Measurements from ENCODE around the gene ARPC5L. TPM values are rescaled to one million over a fixed set of nuclear protein-coding genes. Genes with fewer than 3 reads are reported as not detected.

The ARPC5L gene
- total RNA-seq, 1 experiment from 2014 or later = 47.2 TPM

DNA sequence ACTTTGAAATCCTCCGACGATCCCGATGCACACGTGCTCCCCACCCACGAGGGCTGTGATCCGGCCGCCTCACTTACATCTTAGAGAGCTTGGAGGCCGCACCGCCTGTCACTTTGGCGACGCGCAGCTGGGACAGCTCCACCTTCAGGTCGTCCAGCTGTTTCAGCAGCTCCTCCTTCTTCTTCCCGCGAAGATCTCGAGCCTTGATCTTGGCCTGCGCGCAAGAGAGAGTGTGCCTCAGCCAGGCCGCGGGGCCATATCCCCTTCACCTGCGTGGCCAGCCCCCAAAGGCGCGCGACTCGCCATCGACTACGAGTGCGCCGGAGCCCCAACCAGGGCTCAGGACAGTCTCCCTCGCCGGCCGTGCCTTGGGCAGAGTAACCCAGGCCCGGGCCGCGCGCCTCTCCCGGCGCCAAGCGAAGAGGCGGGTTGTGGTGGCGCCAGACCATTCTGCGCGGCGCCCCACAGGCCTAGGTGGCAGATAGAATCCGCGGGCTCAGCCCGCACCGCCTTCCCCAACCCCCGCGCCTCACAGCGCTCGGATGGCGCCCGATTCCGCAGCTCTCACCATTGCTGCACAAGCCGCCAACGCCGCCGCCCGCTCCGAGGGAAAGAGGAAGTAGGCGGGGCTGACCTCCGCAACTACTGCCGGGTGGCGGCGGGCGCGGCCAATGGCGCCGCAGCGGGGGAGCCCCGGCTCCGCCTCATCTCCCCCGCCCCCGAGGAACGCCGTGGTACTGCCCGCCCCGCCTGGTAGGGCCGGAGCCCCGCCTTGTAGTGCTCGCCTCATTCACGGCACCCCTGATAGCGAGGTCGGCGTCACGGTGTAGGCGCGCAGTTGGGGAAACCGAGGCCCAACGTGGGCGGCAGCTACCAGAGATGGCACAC, at the start of gene ARPC5L, which contains the start of gene RPL35 (continued):
- TF ChIP-seq FOXJ3 (CRISPR knock-in tag; IDR thresholded peaks at IDR 0.05; ENCODE audit: borderline replicate concordance) (no peak), RELA (CRISPR knock-in tag; IDR thresholded peaks at IDR 0.05; ENCODE audit: borderline replicate concordance) (peak; percentile 60; the same call in 1 of the 2 replicates), ATF1 (CRISPR knock-in tag; IDR thresholded peaks at IDR 0.05) (0 out of 2 replicates have a peak, but pooled peaks have one; percentile 16), MXD4 (CRISPR knock-in tag; IDR thresholded peaks at IDR 0.05; ENCODE audit: borderline replicate concordance) (no peak), SP1 (CRISPR knock-in tag; conservative IDR thresholded peaks at IDR 0.05) (peak; percentile 100), TEAD4 (CRISPR knock-in tag; IDR thresholded peaks at IDR 0.05) (no peak), ESRRA (CRISPR knock-in tag; IDR thresholded peaks at IDR 0.05; ENCODE audit: borderline replicate concordance) (no peak), NFE2L1 (CRISPR knock-in tag; IDR thresholded peaks at IDR 0.05) (no peak)
- TF ChIP-seq, protein P1, sequence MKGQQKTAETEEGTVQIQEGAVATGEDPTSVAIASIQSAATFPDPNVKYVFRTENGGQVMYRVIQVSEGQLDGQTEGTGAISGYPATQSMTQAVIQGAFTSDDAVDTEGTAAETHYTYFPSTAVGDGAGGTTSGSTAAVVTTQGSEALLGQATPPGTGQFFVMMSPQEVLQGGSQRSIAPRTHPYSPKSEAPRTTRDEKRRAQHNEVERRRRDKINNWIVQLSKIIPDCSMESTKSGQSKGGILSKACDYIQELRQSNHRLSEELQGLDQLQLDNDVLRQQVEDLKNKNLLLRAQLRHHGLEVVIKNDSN (CRISPR knock-in tag; IDR thresholded peaks at IDR 0.05) = peak; percentile 66
- TF ChIP-seq, protein P2, sequence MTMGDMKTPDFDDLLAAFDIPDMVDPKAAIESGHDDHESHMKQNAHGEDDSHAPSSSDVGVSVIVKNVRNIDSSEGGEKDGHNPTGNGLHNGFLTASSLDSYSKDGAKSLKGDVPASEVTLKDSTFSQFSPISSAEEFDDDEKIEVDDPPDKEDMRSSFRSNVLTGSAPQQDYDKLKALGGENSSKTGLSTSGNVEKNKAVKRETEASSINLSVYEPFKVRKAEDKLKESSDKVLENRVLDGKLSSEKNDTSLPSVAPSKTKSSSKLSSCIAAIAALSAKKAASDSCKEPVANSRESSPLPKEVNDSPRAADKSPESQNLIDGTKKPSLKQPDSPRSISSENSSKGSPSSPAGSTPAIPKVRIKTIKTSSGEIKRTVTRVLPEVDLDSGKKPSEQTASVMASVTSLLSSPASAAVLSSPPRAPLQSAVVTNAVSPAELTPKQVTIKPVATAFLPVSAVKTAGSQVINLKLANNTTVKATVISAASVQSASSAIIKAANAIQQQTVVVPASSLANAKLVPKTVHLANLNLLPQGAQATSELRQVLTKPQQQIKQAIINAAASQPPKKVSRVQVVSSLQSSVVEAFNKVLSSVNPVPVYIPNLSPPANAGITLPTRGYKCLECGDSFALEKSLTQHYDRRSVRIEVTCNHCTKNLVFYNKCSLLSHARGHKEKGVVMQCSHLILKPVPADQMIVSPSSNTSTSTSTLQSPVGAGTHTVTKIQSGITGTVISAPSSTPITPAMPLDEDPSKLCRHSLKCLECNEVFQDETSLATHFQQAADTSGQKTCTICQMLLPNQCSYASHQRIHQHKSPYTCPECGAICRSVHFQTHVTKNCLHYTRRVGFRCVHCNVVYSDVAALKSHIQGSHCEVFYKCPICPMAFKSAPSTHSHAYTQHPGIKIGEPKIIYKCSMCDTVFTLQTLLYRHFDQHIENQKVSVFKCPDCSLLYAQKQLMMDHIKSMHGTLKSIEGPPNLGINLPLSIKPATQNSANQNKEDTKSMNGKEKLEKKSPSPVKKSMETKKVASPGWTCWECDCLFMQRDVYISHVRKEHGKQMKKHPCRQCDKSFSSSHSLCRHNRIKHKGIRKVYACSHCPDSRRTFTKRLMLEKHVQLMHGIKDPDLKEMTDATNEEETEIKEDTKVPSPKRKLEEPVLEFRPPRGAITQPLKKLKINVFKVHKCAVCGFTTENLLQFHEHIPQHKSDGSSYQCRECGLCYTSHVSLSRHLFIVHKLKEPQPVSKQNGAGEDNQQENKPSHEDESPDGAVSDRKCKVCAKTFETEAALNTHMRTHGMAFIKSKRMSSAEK (CRISPR knock-in tag; IDR thresholded peaks at IDR 0.05; ENCODE audit: borderline replicate concordance) = no peak
- TF ChIP-seq, protein P3, sequence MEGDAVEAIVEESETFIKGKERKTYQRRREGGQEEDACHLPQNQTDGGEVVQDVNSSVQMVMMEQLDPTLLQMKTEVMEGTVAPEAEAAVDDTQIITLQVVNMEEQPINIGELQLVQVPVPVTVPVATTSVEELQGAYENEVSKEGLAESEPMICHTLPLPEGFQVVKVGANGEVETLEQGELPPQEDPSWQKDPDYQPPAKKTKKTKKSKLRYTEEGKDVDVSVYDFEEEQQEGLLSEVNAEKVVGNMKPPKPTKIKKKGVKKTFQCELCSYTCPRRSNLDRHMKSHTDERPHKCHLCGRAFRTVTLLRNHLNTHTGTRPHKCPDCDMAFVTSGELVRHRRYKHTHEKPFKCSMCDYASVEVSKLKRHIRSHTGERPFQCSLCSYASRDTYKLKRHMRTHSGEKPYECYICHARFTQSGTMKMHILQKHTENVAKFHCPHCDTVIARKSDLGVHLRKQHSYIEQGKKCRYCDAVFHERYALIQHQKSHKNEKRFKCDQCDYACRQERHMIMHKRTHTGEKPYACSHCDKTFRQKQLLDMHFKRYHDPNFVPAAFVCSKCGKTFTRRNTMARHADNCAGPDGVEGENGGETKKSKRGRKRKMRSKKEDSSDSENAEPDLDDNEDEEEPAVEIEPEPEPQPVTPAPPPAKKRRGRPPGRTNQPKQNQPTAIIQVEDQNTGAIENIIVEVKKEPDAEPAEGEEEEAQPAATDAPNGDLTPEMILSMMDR (IDR thresholded peaks at IDR 0.05) = no peak
- TF ChIP-seq, protein P4, sequence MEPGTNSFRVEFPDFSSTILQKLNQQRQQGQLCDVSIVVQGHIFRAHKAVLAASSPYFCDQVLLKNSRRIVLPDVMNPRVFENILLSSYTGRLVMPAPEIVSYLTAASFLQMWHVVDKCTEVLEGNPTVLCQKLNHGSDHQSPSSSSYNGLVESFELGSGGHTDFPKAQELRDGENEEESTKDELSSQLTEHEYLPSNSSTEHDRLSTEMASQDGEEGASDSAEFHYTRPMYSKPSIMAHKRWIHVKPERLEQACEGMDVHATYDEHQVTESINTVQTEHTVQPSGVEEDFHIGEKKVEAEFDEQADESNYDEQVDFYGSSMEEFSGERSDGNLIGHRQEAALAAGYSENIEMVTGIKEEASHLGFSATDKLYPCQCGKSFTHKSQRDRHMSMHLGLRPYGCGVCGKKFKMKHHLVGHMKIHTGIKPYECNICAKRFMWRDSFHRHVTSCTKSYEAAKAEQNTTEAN (CRISPR knock-in tag; IDR thresholded peaks at IDR 0.05) = 0 out of 2 replicates have a peak, but pooled peaks have one; percentile 8
- TF ChIP-seq, protein P5, sequence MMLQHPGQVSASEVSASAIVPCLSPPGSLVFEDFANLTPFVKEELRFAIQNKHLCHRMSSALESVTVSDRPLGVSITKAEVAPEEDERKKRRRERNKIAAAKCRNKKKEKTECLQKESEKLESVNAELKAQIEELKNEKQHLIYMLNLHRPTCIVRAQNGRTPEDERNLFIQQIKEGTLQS (CRISPR knock-in tag; conservative IDR thresholded peaks at IDR 0.05) = no peak
- TF ChIP-seq, protein P6, sequence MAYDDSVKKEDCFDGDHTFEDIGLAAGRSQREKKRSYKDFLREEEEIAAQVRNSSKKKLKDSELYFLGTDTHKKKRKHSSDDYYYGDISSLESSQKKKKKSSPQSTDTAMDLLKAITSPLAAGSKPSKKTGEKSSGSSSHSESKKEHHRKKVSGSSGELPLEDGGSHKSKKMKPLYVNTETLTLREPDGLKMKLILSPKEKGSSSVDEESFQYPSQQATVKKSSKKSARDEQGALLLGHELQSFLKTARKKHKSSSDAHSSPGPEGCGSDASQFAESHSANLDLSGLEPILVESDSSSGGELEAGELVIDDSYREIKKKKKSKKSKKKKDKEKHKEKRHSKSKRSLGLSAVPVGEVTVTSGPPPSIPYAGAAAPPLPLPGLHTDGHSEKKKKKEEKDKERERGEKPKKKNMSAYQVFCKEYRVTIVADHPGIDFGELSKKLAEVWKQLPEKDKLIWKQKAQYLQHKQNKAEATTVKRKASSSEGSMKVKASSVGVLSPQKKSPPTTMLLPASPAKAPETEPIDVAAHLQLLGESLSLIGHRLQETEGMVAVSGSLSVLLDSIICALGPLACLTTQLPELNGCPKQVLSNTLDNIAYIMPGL (CRISPR knock-in tag; IDR thresholded peaks at IDR 0.05) = peak; percentile 96
- TF ChIP-seq, protein P7, sequence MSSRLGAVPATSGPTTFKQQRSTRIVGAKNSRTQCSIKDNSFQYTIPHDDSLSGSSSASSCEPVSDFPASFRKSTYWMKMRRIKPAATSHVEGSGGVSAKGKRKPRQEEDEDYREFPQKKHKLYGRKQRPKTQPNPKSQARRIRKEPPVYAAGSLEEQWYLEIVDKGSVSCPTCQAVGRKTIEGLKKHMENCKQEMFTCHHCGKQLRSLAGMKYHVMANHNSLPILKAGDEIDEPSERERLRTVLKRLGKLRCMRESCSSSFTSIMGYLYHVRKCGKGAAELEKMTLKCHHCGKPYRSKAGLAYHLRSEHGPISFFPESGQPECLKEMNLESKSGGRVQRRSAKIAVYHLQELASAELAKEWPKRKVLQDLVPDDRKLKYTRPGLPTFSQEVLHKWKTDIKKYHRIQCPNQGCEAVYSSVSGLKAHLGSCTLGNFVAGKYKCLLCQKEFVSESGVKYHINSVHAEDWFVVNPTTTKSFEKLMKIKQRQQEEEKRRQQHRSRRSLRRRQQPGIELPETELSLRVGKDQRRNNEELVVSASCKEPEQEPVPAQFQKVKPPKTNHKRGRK (CRISPR knock-in tag; IDR thresholded peaks at IDR 0.05; ENCODE audit: borderline replicate concordance) = no peak
- TF ChIP-seq, protein P8, sequence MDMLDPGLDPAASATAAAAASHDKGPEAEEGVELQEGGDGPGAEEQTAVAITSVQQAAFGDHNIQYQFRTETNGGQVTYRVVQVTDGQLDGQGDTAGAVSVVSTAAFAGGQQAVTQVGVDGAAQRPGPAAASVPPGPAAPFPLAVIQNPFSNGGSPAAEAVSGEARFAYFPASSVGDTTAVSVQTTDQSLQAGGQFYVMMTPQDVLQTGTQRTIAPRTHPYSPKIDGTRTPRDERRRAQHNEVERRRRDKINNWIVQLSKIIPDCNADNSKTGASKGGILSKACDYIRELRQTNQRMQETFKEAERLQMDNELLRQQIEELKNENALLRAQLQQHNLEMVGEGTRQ (CRISPR knock-in tag; IDR thresholded peaks at IDR 0.05) = 0 out of 2 replicates have a peak, but pooled peaks have one; percentile 28
- TF ChIP-seq, protein P9, sequence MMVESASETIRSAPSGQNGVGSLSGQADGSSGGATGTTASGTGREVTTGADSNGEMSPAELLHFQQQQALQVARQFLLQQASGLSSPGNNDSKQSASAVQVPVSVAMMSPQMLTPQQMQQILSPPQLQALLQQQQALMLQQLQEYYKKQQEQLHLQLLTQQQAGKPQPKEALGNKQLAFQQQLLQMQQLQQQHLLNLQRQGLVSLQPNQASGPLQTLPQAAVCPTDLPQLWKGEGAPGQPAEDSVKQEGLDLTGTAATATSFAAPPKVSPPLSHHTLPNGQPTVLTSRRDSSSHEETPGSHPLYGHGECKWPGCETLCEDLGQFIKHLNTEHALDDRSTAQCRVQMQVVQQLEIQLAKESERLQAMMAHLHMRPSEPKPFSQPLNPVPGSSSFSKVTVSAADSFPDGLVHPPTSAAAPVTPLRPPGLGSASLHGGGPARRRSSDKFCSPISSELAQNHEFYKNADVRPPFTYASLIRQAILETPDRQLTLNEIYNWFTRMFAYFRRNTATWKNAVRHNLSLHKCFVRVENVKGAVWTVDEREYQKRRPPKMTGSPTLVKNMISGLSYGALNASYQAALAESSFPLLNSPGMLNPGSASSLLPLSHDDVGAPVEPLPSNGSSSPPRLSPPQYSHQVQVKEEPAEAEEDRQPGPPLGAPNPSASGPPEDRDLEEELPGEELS (CRISPR knock-in tag; IDR thresholded peaks at IDR 0.05) = 0 out of 2 replicates have a peak, but pooled peaks have one; percentile 50
- TF ChIP-seq, protein P10, sequence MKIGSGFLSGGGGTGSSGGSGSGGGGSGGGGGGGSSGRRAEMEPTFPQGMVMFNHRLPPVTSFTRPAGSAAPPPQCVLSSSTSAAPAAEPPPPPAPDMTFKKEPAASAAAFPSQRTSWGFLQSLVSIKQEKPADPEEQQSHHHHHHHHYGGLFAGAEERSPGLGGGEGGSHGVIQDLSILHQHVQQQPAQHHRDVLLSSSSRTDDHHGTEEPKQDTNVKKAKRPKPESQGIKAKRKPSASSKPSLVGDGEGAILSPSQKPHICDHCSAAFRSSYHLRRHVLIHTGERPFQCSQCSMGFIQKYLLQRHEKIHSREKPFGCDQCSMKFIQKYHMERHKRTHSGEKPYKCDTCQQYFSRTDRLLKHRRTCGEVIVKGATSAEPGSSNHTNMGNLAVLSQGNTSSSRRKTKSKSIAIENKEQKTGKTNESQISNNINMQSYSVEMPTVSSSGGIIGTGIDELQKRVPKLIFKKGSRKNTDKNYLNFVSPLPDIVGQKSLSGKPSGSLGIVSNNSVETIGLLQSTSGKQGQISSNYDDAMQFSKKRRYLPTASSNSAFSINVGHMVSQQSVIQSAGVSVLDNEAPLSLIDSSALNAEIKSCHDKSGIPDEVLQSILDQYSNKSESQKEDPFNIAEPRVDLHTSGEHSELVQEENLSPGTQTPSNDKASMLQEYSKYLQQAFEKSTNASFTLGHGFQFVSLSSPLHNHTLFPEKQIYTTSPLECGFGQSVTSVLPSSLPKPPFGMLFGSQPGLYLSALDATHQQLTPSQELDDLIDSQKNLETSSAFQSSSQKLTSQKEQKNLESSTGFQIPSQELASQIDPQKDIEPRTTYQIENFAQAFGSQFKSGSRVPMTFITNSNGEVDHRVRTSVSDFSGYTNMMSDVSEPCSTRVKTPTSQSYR (CRISPR knock-in tag; IDR thresholded peaks at IDR 0.05) = no peak
